Myocyte (in vitro differentiated cells): Measurements from ENCODE around the gene GRK3. TPM values are rescaled to one million over a fixed set of nuclear protein-coding genes. Genes with fewer than 3 reads are reported as not detected.
"Not testable (repeated sequence)": the region's sequence is repeated elsewhere in the genome, so short reads cannot be mapped to it uniquely, and the experiment has no call there.

ENCODE experiments used
- DNase-seq: peaks from one replicate; pipeline ENCODE4 v3.0.0-alpha.2; 2012; ENCODE audit warnings: low read depth
- polyA plus RNA-seq: library from polyadenylated mRNA; unstranded; fragments of >200 nt; gene quantifications from one replicate; pipeline ENCODE4 v1.2.1, GENCODE V29; 2012; ENCODE audit warnings: missing spikeins
- total RNA-seq: library from RNA; depleted of rRNA; stranded (reverse); fragments of >200 nt; gene quantifications from 2 replicates; pipeline ENCODE4 v1.2.3, GENCODE V29; 2014

GRK3 gene
- 3.7 and 4.1 TPM in 2 replicates for total RNA-seq
- polyA plus RNA-seq = 1.5 TPM

DNA sequence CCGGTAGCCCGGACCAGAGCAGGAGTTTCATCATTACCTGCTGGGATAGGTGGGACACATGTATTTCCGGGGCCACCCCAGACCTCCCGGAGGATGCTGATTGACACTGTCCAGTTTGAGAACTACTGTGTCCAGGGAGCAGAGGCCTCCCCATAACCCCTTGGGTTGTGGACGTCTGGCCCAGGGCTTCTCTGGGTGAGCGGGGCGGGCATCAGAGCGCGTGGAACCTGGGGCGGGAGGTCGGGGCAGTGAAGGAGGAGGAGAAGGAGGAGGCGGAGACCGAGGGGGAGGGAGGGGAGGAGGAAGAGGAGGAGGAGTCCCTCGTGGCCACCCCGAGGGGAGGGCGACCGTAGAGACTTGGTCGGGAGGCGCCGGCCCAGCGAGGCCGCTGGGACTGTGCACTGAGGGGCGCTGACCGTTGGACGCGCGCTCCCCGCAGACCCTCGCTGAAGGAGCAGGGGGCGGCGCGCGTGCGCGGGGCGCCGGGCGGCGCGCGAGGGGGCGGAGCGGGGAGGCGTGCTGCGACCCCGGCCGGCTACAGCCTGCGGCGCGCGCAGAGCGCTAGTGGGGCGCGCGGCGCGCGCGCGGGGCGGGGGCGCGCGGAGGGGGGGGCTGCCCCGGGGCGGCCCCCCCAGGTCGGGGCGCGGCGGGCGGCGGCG, at the start of gene GRK3:
GRK3 (plus strand) TSS at position 356 of the 659 bp plus-strand sequence. CDS start 366 bp downstream, outside the sequence.
- DNase-seq = peak; percentile 55

DNA sequence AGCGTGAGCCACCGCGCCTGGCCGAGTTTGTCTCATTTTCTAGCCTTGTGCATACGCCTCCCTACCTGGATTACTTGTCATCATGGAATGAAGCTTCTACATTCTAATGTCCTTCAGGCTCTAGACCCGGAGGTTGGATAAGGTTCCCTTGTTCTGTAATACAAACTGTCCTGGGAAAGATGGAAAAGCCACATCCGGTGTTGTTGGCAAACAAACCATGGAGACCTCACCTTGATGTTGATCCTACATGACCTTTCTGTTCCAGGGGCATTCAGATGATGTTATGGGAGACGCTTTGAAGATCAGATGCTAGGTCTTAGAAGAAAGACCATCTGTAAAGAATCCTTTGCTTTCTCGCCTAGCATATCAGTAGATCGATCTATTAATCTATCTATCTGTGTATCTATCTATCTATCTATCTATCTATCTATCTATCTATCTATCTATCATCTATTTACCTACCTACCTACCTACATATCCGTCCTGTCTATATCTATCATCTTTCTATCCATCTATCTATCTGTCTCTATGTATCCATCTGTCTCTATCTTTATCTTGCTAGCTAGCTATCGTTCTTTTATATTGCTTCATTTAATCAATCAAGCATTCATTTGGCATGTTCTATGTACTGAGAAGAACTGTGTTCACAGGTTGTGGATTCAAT, 46.3 kb upstream of the GRK3 start:
- no peak for DNase-seq

DNA sequence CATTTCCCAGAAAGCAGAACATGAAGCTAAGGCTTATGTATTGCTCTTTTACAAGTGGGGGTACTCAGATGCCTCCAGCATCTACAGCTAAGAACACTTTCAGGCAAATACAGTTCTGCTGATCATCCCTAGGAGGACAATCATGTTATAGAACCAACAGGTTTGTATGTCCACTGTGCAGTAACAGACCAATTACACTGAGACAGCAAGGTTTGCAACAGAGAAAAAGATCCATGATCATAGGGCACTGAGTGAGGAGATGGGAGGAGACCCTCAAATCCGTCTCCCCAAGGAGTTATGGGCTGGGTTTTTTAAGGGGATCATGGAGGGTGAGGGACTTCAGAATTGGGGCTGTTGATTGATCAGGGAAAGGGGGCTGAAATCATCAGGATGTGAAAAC, 39.1 kb upstream of the GRK3 start:
- DNase-seq = no peak

DNA sequence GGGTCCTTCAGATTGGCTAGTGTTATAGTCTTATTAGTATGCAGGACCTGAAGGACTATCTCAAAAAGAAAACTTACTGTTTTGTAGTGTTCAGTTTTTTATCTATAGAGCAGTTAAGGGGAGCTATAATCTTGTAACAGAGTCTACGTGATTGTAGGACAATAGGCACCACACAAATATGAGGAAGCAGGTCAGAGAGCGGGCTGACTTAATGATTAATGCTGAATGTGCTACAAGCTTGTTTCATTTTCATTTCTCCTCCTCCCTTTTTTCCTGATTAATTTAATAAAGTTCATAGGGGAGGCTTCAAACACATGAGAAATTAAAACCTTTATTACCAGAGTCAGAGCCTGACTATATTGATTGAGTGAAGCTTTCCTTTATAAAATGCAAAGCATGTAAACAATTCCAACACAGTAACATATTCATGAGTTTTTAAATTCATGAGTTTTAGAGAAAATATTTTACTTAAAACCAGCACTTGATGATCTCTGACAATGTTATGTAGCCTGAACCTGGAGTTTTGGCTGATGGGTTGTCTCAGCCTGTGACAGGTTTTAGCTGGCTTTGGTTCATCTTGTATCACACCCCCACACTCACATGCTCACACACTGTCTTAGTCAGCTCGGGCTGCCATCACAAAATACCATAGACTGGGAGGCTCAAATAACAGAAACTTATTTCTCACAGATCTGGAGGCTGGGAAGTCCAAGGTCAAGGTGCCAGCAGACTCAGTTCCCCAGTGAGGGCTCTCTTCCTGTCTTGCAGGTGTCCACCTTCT, 38.5 kb upstream of the GRK3 start:
- DNase-seq = not testable (repeated sequence)

DNA sequence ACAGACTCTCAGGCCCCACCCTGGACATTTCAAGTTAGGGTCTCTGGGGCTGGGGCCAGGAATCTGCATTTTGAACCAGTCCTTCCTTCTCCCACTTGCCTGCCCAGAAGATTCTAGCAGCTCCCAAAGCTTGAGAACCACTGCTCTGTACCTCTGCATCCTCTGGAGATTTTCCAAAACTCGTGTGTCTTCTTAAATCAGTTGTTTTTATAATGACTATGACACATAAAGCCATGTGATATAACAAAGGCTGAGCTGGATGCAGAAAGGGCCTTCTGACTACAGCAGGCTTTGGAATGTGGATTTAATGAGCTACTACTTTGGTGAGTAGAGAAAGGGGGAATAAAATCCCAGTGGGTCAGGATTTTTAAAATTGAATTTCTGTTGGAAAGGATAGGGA, 37.5 kb upstream of the GRK3 start:
- peak; percentile 22 for DNase-seq

DNA sequence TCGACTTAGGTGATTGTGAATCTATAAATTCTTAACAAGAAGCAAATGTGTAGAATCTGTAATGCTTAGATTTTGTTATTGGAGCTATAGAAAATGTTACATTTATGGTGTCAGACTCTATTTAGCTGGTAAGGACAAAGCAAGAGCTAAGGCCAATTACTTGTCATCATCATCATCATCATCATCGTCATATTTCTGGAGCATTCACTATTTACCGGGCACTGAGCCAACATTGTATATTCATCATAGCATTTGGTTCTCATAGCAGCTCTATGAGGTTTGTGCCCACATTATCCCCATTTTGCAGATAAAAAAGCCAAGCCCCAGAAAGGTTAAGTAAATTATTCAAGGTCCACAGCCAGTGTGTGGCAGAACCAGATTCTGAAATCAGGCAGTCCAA, 36.4 kb upstream of the GRK3 start:
- not testable (repeated sequence) for DNase-seq

DNA sequence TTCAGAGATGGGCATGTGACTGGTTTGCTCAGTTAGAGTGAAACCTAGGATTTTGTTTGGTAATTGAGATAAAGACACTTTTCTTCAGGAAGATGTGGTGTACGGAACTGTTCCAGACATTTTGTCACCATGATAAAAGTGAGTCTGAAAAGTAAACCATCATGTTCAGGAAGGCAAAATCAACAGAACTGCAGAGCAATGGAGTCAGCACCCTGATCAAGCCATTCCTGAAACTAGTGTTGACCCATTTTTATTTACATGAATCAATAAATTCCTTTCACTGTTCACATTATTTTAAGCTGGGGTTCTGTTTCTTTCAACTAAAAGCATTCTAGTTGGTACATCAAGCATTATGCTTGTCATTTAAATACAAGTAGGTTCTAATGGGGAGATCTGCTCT, 35.4 kb upstream of the GRK3 start:
- DNase-seq = not testable (repeated sequence)

DNA sequence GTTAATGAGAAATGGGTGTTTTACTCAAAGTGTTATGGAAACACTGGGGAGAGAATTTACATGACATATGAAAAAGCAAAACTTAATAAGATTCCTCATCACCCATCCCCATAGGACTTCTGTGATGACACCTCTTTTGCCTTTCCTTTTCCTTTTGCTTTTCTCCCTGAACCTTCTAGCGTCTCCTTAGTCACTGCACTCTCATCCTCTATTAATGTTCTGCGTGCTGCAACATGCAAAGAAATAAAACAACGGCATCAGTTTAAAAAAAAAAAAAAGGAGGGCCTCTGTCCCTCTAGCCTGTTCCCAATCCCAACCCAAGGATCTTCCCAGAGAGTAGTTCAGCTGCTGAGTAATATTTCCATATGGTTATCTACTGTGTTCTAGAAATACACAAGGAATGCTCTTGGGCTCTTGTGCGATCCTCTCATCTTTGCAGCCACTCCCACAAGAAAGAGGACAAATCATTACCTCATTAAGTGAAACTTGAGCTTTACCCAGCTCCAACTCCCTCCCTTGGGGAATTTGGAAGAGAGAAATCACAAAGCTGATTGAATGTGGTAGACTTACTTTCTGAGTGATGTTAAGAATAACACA, 34.8 kb upstream of the GRK3 start:
- DNase-seq = not testable (repeated sequence)

DNA sequence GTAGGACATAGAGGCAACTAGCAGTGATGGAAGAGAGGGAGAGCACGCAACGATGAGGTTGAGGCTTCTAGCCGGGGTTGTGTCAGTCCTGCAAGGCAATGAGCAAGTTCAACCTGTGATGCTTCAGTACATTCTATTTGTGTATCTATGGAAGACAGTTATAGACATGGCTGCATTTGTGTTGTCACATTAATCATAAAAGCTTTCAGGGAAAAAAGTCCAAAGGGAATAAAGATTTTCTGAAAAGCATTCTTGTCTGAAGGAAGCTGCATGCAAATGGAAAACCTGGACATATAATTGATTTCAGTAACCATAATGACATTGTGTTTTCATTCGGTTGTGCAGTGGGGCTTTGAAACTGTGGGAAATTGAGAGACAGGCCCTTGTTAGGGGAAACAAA, 32.8 kb upstream of the GRK3 start:
- not testable (repeated sequence) for DNase-seq

DNA sequence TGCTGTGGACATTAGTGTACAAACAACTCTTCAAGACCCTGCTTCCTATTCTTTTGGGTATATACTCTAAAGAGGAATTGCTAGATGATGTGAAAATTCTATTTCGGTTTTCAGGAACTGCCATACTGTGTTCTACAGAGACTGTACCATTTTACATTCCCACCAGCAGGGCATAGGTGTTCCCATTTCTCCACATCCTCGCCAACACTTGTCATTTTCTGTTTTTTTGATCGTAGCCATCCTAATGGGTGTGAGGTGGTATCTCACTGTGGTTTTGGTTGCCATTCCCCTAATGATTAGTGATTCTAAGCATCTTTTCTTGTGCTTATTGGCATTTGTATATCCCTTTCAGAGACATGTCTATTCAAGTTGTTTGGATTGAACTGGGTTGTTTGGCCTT, 29.8 kb upstream of the GRK3 start:
- no peak for DNase-seq

DNA sequence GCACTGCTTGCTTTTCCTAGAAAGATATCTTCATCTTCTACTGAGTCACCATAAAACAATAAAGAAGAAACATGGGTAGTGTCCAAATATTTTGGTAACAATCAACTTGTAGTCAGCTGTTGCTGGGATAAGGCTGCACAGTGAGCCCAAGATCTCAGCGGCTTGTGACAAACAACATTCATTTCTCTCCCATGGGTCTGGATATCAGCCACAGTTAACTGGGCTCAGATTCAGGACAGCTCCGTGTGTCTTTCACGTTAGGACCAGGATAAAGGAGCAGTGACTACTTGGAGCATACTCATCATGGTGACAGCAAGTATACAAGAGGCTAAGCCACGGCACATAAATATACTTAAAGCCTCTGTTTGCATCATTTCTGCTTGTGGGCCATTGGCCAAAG, 27.9 kb upstream of the GRK3 start:
- peak; percentile 70 for DNase-seq

DNA sequence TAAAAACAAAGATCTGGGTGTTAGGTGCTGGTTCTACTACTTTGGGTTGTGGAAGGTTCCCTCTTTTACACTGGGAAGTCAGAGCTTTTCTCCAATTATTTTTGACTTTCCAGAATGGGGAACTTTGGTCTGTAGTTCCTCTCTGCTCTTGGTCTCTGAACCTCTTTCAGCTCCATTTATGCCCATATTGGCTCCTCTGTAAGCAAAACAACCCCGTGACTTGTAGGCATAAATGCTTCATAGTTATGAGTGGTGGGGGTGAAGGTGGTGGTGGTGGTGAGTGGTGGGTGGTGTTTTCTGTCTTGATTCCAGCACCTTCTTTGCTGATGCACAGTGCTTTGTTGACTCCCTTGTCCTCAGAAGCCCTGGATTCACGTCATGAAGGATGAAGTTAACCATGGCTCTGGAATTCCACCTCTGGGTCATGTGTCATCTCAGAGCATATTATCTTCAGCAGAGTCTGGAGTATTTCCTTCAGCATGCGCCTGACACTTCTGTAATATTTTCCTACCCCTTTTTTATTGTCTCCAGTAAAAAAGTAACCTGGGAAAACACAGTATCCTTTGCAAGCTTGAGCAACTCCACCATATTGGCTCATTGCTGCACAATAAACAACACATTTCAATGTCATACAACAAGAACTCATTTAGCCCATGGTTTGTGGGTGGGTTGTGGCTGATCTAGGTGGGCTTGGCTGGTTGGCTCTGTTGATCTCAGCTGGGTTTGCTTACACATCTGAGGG, 24.1 kb upstream of the GRK3 start:
- DNase-seq = no peak

DNA sequence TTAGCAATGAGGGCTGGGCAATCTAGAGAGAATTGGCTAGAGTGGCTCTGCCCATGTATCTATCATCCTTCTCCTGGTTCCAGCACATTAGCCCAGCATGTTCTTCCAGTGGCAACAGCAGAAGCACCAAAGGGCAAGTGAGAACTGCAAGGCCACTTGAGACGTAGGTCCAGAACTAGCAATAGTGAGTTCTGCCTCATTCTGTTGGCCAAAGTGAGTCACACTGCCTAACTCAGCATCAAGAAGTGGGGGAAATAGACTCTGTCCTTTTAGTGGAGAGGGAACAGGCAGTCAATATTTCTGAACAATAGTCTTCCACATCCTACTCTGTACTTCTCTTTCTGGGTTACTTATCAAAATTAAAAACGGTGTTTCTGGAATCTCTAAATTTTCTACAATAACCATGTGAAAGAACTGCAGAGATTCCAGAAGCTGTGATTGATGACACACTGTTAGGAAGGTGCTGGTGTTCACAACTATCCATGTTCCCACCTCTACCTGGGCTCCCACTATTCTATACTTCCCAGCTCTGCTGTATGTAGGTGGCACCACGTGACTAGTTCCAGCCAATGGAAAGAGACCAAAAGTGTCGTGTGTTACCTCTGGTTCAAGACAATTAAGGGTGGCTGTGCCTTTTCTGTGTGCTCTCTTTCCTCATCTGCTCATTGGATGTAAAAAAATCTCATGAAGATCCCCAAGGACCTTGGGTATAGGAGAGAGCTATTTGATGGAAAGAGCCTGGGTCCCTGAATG, 23.4 kb upstream of the GRK3 start:
- no peak for DNase-seq

DNA sequence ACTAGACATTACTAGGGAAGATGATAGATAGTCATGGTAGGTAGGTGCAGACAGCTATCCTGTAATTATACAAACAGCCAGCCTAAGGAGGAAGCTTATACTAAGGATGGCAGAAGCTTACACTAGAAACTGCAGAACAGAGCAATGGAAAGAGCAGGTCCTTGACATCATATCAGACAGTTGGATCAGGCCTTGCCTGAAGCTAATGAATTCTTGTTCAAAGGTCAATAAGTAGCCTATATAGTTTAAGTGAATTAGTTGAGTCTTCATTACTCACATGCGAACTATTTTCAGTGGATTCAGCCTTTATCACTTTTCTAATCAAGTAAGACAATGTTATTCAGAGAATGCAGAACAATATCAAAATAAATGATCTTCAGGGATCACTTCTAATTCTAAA, 22.3 kb upstream of the GRK3 start:
- DNase-seq = no peak

DNA sequence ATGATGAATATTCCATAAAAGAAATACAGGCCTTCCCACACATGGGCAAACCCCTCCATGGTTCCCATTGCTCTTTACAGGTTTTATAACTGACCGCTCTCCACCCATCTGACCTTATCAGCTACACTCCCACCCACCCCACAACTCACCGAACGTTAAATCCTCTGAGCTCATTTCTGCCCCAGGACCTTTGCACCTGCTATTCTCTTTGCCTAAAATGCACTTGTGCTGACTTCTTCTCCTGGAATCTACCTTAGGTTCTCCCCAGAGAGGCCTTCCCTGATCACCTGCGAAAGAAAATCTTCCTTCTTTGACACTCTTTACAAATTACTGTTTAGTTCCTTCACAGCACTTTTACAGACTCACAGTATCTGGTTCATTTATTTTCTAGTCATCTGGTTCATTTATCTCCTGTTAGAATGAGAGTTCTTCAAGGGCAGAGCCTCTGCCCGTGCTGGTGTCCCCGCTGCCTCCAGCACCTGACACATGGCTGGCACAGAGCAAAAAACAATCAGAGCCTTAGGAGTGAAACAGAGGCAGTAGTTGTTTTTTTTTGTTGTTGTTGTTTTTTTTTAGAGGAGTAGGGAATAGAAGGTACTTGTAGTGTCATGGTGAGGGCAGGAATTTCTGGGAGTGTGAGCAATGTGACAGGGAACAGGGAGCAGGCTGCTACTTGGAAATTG, 21.6 kb upstream of the GRK3 start:
- no peak for DNase-seq

DNA sequence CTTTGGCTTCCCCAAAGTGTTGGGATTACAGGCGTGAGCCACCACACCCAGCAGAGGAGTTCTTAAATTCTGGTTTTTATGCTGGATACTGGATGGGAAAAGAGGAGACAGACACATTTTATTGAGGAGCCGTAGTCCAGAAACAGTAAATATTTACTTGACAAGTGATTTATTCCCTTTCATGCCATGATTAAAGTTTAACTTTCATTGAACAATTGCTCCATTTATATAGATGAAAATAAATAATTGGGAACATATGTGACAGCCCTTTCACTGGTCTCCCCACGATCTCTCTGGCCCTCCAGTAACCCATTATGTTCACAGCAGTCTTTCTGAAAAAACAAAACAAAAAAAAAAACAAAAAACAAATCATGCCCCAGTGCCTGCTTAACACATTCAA, 19.3 kb upstream of the GRK3 start:
- DNase-seq = no peak

DNA sequence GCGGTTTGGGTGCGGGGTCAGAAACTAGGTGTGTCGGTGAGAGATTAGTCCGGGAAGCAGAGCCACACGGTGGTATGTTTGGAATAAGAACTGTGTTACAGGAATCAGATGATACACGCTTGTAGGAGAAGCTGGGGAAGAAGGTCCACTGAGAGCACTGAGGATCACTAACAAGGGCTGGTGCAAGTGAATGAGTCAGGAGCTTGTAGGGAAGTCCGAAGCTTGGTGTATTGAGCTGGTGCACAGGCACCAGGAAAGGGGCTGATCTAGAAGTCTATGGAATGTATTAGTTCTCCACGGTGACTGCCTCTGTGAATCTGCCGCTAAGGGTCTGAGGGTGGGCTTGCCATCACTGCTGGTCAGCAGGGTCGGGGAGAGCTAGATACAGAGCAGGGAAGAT, 18.8 kb upstream of the GRK3 start:
- DNase-seq = no peak

DNA sequence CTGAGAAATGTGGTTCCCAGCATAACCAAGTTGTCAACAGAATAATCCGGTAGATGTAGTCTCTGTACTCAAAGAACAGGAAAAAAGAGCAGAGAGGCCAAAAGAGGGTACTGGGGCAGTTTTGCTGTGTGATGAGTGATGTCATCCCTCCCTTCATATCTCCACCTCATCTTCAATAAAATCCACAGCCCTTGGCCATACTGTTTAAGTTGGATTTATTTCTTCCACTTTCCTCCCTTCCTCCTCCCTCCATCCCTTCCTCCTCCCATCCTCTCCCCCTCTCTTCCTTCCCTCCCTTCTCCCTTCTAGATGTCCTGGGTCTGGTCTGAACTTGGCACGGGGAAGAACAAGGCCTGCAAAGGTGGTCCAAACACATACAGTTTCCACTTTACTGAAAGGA, 18.2 kb upstream of the GRK3 start:
- DNase-seq = no peak

DNA sequence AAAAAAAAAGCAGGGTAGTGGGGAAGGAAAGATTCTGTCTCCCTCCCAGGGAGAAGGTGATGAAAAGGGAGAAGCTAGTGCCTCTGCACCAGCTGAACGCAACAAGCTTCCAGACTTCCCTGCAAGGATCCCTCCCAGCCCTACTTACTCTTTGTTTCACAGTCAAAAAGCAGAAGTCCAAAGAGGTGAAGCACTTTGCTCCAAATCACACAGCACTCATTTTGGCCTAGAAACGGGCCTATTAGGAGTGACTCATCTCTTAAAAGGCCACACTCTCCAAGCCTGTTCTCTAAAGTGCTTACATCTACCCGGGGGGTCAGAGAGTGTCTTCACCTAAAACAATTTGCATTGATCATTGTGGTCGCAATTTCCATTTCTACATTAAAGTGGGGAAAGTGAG, 17.7 kb upstream of the GRK3 start:
- no peak for DNase-seq
